ENCODE data around the gene RNF111. TPM values are rescaled to one million over a fixed set of nuclear protein-coding genes. Genes with fewer than 3 reads are reported as not detected.

The RNF111 gene
- total and polyA plus RNA-seq, 12 donors = 5.7 to 41.6 (median 24.0) TPM

DNA sequence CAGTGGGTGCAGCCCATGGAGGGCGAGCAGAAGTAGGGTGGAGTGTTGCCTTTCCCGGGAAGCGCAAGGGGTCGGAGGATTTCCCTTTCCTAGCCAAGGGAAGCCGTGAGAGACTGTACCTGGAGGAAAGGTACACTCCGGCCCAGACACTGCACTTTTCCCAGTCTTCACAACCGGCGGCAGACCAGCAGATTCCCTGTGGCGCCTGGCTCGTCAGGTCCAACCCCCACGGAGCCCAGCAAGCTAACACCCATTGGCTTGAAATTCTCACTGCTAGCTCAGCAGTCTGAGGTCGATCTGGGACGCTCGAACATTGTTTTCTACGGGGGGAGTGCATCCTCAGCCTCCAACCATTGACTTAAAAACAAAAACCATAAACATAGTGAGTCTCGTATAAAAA lies 144.0 kb downstream of the RNF111 start:
- TF ChIP-seq, protein P1, sequence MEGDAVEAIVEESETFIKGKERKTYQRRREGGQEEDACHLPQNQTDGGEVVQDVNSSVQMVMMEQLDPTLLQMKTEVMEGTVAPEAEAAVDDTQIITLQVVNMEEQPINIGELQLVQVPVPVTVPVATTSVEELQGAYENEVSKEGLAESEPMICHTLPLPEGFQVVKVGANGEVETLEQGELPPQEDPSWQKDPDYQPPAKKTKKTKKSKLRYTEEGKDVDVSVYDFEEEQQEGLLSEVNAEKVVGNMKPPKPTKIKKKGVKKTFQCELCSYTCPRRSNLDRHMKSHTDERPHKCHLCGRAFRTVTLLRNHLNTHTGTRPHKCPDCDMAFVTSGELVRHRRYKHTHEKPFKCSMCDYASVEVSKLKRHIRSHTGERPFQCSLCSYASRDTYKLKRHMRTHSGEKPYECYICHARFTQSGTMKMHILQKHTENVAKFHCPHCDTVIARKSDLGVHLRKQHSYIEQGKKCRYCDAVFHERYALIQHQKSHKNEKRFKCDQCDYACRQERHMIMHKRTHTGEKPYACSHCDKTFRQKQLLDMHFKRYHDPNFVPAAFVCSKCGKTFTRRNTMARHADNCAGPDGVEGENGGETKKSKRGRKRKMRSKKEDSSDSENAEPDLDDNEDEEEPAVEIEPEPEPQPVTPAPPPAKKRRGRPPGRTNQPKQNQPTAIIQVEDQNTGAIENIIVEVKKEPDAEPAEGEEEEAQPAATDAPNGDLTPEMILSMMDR (IDR thresholded peaks at IDR 0.05) = no peak
- no peak for TF ChIP-seq POLR2A (IDR thresholded peaks at IDR 0.05)
- Histone ChIP-seq H3K4me3 (no peak overlapping the region), H3K27ac (no peak overlapping the region), H3K36me3 (replicated peaks in 1 of 2) (no peaks in the 10 kb centered on the region), H3K27me3 (no peaks in the 10 kb centered on the region), H3K4me1 (replicated peaks in 1 of 2) (no peaks in the 10 kb centered on the region), H3K9me3 (replicated peaks in 1 of 3) (no peaks in the 10 kb centered on the region)
- intact Hi-C loops (cut with DNase I) = no loop called here
- 95 to 98% (median 98%) methylated on average over 16 of the region's 16 CpGs for WGBS, 4 donors
- DNase-seq = no peak

DNA sequence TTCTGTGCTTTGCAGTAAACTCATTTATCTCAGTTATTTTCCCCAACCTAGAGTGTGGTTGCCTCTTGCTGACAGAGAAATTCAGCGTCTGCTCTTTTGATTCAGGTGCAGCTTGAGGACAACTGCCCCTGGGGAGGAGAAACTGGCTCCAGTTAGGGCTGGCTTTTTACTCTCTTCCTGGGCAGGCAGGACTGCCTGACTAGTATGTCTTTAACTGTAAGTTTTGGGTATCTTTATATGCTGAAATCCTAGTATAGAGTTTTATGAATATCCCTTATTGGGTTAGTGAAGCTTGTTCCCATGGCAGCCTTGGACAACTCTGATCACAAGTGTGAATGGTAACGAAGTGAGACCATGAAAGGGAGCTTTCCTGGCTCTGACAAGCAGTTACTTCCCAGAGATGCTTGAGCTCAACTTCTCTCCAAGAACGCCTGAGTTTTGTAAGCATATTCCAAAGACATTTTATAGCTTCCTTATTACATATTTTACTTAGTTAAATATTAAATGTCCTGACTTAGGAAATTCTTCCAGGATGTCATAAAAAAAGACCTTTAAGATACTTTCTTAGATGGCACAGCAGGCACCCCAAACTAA lies 144.6 kb downstream of the RNF111 start:
- Histone ChIP-seq H3K4me1 (replicated peaks in 1 of 2) (no peaks in the 10 kb centered on the region), H3K4me3 (no peak overlapping the region), H3K27me3 (no peaks in the 10 kb centered on the region), H3K9me3 (replicated peaks in 1 of 3) (no peaks in the 10 kb centered on the region), H3K36me3 (replicated peaks in 1 of 2) (peaks cover 0 to 5% of the 10 kb centered on the region in 2 donors), H3K27ac (no peak overlapping the region)
- TF ChIP-seq, protein P1 (IDR thresholded peaks at IDR 0.05) = no peak
- TF ChIP-seq POLR2A (IDR thresholded peaks at IDR 0.05) = no peak
- WGBS, 4 donors = 89 to 96% (median 94%) methylated on average over 3 of the region's 3 CpGs
- DNase-seq = no peak
- intact Hi-C loops (cut with DNase I) = no loop called here

DNA sequence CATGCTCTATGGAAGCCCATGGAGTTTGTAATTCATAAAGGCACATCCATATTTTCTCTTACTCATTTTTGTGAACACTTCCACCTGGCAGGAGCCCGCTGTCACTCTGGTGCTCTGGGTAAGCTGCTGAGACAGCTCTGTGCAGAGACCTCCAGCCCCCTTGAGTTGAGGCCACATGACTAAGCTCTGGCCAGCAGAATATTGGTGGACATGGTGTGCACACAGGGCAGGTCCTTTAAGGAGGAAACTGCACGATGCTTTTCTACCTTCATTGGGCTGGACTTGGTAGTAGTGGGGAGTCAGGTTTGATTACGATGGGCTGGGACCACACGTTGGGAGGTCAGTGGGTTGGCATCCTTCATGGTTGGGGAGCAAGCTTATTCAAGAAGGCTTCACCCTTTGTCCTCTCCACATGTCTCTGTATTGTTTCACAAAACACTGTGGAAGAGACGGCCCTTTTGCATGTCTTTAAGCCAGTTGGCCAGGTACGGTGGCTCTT lies 146.5 kb downstream of the RNF111 start:
- 97 to 99% (median 98%) methylated on average over 6 of the region's 6 CpGs for WGBS, 4 donors
- H3K27me3 ChIP-seq = no peaks in the 10 kb centered on the region
- TF ChIP-seq POLR2A (IDR thresholded peaks at IDR 0.05) = no peak
- TF ChIP-seq, protein P1 (IDR thresholded peaks at IDR 0.05) = no peak
- peaks cover 0 to 6% of the 10 kb centered on the region in 2 donors for H3K36me3 ChIP-seq (replicated peaks in 1 of 2)
- no peaks in the 10 kb centered on the region for H3K9me3 ChIP-seq (replicated peaks in 1 of 3)
- H3K27ac ChIP-seq = no peak overlapping the region
- no peak for DNase-seq
- intact Hi-C loops (cut with DNase I) = no loop called here
- no peaks in the 10 kb centered on the region for H3K4me1 ChIP-seq (replicated peaks in 1 of 2)
- H3K4me3 ChIP-seq = no peak overlapping the region

DNA sequence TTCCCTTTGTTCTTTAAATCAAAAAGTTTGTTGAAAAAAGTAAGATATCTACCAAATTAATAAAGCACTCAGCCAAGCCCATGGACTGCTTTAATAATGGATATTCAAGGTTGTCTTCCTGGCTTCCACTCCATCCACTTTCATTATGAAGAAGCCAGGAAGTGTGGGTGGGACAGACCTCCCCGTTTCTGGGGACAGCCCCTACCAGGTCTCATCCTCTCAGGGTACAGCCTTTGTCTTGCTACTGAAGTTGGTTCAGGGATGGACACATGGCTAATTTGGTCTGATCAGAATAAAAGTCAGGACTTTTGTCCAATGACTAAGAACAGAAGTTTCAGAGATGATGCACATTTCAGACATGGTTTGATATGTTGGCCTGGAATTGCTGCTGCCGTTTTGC lies 150.1 kb downstream of the RNF111 start:
- no peak for DNase-seq
- 66 to 72% (median 67%) methylated on average over 2 of the region's 2 CpGs for whole genome bisulfite sequencing, 4 donors
- Histone ChIP-seq H3K4me1 (replicated peaks in 1 of 2) (no peaks in the 10 kb centered on the region), H3K36me3 (replicated peaks in 1 of 2) (peaks cover 0 to 6% of the 10 kb centered on the region in 2 donors), H3K9me3 (replicated peaks in 1 of 3) (no peaks in the 10 kb centered on the region), H3K4me3 (no peak overlapping the region), H3K27ac (no peak overlapping the region), H3K27me3 (no peaks in the 10 kb centered on the region)
- TF ChIP-seq, protein P1 (IDR thresholded peaks at IDR 0.05) = no peak
- TF ChIP-seq POLR2A (IDR thresholded peaks at IDR 0.05) = no peak
- intact Hi-C loops (cut with DNase I) = no loop called here
